T follicular helper cell (primary cell): ENCODE data around the gene FGL2.
"Not testable (repeated sequence)": the region's sequence is repeated elsewhere in the genome, so short reads cannot be mapped to it uniquely, and the experiment has no call there.

Experiments used
- DNase-seq: peaks from one replicate; pipeline ENCODE4 v3.0.0-alpha.2; 2020; ENCODE audit warnings: low read depth
- total RNA-seq, 2 experiments: gene quantifications; one replicate each; lab custom pipeline; 2026; lab: John Stamatoyannopoulos, UW

The FGL2 gene, protein sequence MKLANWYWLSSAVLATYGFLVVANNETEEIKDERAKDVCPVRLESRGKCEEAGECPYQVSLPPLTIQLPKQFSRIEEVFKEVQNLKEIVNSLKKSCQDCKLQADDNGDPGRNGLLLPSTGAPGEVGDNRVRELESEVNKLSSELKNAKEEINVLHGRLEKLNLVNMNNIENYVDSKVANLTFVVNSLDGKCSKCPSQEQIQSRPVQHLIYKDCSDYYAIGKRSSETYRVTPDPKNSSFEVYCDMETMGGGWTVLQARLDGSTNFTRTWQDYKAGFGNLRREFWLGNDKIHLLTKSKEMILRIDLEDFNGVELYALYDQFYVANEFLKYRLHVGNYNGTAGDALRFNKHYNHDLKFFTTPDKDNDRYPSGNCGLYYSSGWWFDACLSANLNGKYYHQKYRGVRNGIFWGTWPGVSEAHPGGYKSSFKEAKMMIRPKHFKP
- 0.48 to 8.1 reads per million in 2 experiments for total RNA-seq

- DNase-seq = no peak
Measured at GRCh38 chr7:77199013-77199966, at the start of gene FGL2. Gene FGL2, minus strand, starts transcription at chr7:77199819. Its CDS starts 26 bp downstream, at chr7:77199793.

GRCh38 chr7:77248154-77248553 is 48.5 kb upstream of the FGL2 start:
- no peak for DNase-seq

DNA sequence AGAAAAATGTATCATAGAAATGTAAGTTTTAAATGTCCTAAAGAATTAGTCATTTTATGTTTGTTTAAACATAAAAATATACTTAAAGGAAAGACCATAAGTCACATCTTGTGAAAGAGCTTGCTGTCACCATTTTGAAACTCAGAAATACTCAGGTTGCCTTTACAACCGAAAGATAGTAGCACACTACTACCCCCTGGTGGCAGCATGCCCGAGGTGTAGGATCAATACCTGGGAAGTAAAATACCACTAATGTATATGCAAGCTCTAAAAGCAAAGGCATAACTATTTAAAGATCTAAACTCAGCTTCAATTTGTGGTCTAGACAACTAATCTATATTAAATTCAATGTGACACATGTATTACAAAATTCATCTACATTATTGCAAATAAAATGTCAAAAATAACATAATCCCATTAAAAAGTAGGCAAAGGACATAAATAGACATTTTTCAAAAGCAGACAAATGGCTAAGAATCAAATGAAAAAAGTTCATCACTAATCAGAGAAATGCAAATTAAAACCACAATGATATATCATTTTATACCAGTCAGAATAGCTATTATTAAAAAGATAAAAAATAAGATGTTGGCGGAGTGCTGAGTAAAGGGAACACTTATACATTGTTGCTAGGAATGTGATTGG is 47.7 kb upstream of the FGL2 start:
- DNase-seq = peak; percentile 79

GRCh38 chr7:77246026-77246640 is 46.5 kb upstream of the FGL2 start:
- DNase-seq = no peak

DNA sequence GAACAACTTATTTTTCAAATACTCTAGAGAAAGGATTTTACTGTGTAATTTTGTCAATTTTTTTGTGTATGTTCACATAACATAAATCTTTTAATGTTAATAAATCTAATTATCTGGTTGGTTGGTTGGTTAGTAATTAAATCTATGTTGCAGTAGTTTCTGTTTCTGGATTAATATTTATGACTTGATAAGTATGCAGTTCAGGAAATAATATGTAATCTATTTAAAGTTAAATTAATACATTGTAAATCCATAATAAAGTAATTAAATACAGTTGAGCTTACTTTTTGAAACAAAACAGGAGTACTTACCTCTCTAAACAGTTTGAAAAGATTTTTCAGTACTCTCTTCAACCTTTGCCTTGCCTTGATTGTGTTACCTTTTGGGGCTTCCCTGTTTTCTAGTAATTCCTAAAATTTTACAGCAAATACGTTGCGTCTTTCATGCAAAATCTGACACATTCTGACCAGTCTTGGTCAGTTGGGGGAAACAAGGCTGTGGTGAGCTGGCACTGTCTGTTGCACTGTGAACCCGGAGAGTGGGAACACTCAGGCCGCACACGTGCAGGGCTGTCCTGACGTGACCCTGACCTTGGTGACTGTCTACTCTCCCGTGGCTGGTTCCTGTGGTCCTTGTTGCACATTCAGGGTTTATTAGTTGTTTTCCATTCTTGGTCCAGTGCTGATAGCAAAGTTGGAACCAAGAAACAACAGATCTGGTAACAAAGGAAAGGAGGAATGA is 45.6 kb upstream of the FGL2 start:
- DNase-seq = no peak

- no peak for DNase-seq
Measured at GRCh38 chr7:77244222-77244934, 44.8 kb upstream of the FGL2 start.

DNA sequence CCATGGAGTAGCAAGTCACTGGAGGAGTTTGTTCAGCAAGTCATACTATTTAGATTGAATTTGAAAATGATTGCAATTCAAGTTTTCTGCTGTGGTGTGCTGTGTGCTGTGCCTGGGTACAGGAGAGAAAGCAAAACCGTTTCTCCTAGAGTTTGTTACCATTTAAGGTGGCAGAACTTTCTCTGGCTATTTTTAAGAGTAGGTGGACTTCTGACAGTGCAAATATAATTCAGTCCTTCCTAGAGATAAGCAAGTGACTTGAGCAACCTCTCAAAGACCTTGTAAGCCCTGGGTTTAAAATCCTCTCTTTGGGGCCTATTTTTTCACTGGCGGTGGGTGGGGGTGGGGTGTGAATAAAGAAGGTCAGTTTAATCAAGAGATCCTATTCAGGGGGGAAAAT is 42.9 kb upstream of the FGL2 start:
- DNase-seq = no peak

DNA sequence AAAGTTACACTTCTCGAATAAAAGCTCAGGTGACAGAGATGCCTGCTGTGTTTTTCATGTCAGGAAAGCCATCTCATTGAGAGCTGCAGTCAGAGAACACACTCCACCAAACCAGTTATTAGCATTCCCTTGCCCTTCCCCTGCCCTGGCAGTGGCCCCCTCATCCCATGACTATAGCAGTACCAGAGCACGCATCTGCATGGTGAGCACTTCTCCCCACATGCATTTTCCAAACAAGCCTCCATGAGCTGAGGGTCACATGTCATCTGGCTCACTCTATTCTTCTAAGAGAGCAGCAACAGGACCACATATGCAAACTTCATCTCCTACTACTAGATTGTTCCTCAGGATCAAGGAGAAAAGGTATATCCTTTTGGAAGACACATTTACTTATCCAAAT is 42.4 kb upstream of the FGL2 start:
- DNase-seq = no peak

GRCh38 chr7:77239471-77239870 is 39.9 kb upstream of the FGL2 start:
- DNase-seq = no peak

- no peak for DNase-seq
Measured at GRCh38 chr7:77238703-77239136, 39.1 kb upstream of the FGL2 start.

DNA sequence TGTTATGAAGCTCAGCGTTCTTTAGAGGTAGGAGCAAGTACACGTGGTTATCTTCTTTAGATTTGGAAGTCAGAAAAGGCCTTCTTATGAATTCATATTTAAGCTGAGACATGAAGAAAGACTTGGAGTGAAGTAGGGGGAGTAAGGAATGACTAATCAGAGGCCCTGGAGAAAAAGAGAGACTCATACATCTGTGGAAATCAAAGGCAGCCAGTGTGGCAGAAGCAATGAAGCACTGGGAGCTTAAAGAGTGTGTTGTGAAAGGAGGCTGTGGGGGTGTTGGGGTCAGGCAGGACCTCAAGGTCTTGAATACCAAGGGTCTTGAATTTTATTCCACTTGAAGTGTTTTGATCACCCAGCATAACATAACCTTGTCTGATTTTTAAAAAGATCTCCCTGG is 35.7 kb upstream of the FGL2 start:
- DNase-seq = no peak

DNA sequence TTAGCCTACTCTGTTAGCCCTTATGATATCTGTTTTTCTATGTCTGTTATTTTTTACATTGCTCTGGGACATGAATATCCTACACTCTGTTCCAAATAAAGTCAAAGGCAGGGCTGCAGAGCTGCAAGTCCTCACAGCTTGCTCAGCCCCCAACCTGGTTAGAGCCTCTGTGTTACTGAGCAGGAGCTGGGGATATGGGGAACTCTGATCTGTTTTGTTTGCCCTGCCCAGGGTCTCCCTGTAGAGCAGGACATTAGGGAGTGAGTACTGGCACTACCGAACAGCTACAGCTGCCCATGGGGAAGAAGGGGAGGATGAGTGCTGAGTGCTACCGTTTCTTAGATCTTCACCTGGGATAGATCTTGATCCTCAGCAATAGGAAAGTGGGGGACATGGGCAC is 32.8 kb upstream of the FGL2 start:
- DNase-seq = no peak

DNA sequence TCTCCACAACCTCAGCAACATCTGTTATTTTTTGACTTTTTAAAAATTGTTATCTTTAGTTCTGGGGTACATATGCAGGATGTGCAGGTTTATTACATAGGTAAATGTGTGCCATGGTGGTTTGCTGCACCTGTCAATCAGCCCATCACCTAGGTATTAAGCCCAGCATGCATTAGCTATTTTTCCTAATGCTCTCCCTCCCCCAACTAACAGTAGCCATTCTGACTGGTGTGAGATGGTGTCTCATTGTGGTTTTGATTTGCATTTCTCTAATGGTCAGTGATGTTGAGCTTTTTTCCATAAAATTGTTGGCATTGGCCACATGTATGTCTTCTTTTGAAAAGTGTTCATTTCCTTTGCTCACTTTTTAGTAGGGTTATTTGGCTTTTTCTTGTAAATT is 29.2 kb upstream of the FGL2 start:
- not testable (repeated sequence) for DNase-seq

DNA sequence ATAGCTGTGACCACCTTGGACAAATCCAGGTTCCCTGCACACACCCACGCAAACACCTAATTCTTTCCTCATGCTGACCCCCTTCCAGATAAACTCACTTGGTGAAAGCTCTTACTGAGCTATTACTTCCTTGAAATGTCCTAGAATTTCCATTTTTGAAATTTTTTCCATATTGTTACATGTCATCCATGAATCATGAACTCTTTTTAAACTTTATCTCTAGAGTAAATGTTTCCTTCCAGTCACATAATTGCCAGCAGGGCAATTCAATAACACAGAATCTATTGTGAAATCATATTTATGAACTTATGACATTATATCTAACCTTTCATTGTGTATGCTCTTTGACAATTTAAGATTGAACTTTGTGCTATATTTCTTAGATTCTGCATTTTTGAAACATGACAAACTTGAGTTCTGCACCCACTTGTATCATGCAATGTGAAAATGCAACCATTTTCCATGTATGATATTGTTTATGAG is 26.8 kb upstream of the FGL2 start:
- DNase-seq = no peak

DNA sequence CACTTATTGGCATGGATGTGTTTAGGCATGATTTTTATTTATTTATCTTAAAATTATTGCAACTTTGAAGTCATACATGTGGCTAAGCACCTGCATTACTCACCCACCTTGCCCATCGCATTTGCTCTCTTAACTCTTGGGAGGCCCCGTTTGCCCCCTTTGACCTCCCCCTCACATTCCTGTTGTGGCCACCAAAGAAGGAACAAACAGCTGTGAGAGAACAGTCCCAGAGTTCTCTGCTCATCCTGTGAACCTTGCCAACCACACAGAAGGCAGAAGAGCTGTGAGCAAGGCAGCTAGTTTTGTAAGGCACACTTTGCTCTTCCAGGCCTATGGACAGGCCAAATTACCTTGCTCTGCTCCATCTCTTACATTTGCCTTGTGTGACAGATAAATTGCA is 23.6 kb upstream of the FGL2 start:
- no peak for DNase-seq

DNA sequence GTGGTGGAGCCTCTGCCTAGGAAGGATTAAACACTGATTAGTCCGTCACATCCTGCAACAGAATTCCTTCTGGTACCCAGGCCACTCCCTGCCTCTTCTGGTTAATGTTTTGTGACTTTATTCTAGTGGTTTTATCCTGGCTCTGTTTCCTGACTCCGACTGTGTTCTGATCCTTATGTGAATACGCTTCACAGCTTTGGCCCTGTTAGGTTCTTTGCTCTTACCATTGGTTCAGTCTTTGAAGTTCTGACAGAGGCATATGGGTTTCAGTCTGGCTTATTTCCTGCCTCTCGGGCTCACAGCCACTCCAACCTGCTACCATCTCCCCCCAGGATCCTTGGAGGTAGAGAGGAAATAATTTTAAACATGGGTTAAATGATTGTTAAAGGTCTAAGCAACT is 23.2 kb upstream of the FGL2 start:
- no peak for DNase-seq

DNA sequence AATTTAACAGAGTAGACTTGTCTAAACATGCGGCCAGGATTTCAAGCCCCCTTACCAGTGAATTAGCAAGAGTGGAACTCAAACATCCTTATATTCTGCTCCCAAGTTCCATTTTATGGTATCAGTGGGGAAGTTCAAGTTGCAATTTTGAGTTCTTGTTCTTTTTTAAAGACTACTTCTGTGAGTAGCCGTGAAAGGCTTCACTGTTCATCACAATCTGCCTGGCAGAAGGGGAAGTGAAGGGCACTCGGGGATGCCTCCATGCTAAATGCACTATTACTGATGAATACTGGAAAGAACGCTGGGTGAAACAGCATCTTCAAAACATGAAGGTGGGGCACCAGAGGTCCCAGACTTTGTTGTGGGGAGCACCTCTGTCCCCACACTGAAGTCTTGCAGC is 22.4 kb upstream of the FGL2 start:
- no peak for DNase-seq

GRCh38 chr7:77219701-77220331 is 20.2 kb upstream of the FGL2 start:
- not testable (repeated sequence) for DNase-seq

GRCh38 chr7:77217474-77218185 is 18.0 kb upstream of the FGL2 start:
- no peak for DNase-seq
